Cerebellar nuclear complex (tissue), 1 donor: ENCODE results near the gene ACMSD.
"Not testable (repeated sequence)": the region's sequence is repeated elsewhere in the genome, so short reads cannot be mapped to it uniquely, and the experiment has no call there.

Experiments
- DNase-seq, 2 experiments: peaks; one replicate each; lab custom pipeline; 2025; lab: John Stamatoyannopoulos, UW

ACMSD gene

DNA sequence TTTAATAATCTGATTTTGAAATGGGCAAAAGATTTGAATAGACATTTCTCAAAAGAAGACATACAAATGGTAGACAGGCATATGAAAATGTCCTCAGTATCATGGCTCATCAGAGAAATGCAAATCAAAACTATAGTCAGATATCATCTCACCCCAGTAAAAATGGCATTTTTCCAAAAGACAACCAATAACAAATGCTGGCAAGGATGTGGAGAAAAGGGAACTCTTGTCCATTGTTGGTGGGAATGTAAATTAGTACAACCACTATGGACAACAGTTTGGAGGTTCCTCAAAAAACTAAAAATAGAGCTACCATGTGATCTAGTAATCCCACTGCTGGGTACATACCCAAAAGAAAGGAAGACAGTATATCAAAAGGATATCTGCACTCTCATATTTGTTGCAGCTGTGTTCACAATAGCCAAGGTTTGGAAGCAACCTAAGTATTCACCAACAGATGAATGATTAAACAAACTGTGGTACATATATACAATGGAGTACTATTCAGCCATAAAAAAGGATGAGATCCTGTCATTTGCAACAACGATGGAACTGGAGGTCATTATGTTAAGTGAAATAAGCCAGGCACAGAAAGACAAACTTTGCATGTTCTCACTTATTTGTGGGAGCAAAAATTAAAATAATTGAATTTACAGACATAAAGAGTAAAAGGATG is 69.2 kb downstream of the ACMSD start:
- not testable (repeated sequence) for DNase-seq

- DNase-seq: no peak
These were observed 72.5 kb downstream of the ACMSD start for GRCh38 chr2:134910763-134911399.

GRCh38 chr2:134911400-134911785 is 73.0 kb downstream of the ACMSD start:
- no peak for DNase-seq

DNA sequence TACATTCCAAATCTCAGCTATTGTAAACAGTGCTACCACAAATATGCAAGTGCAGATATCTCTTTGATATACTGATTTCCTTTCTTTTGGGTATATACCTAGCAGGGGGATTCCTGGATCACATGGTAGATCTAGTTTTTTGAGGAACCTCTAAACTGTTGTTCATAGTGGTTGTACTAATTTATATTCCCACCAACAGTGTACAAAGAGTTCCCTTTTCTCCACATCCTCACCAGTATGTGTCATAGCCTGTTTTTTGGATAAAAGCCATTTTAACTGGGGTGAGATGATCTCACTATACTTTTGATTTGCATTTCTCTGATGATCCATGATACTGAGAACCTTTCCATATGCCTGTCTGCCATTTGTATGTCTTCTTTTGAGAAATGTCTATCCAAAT is 73.9 kb downstream of the ACMSD start:
- no peak for DNase-seq

GRCh38 chr2:134917360-134917865 is 79.0 kb downstream of the ACMSD start:
- DNase-seq: no peak

GRCh38 chr2:134917888-134918525 is 79.6 kb downstream of the ACMSD start:
- DNase-seq: peak in 1 of 2 experiments; percentile 72

DNA sequence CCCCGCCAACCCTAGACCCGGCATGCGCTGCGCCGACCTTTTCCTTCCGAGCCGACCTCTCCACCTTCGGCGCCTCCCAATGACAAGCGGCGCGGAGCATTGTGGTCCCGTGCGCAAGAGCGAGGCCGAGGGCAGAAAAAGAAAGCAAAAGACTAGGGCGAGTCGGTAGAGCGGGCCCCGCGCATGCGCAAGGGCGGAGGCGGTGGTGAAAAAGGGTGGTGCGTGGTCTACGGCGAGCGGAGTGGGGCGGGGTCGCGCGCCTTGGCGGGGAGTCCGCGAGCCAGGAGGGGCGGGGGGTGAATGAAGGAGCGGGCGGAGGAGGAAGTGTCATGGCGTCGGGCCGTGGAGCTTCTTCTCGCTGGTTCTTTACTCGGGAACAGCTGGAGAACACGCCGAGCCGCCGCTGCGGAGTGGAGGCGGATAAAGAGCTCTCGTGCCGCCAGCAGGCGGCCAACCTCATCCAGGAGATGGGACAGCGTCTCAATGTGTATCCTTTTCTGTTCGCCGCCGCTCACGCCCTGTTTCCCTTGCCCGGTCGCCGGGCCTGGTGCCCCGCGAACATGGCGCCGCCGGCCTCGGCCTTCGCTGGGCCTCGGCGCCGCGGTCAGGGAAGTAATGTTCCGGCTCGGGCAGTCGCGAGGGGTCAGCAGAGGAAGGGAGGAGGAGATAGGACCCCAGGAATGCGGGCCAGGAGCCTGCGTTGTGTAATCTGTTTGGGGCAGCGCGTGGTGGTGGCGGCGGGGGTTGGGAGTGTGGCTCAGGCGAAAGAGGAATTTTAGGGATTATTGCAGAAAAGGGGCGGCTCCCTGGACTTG is 80.3 kb downstream of the ACMSD start, which contains the start of gene CCNT2:
TSS of gene CCNT2 (plus strand) at position 297 of the 815 bp plus-strand sequence. CDS start at position 330, 33 bp downstream.
- DNase-seq: peak; percentile 83 to 92

GRCh38 chr2:134919341-134920210 is 81.2 kb downstream of the ACMSD start:
- DNase-seq: no peak

DNA sequence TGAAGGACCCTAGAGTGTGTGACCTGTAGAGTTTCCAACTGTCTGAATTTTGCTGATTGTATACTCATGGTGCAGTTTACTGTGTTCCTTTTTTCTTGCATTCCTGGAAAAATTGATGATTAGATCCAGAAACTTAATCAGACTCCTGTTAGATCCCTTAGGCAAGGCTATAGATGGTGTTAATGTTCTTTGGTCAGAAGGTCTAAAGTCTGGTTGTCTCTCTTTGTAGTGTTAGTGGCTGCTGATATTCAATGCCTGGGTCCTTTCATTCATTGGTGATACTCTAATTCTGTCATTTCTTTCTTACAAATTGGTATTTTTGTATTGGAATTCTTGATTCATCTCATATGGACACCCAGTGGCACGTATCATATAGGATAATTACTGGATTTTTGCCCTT is 86.5 kb downstream of the ACMSD start:
- DNase-seq: no peak

DNA sequence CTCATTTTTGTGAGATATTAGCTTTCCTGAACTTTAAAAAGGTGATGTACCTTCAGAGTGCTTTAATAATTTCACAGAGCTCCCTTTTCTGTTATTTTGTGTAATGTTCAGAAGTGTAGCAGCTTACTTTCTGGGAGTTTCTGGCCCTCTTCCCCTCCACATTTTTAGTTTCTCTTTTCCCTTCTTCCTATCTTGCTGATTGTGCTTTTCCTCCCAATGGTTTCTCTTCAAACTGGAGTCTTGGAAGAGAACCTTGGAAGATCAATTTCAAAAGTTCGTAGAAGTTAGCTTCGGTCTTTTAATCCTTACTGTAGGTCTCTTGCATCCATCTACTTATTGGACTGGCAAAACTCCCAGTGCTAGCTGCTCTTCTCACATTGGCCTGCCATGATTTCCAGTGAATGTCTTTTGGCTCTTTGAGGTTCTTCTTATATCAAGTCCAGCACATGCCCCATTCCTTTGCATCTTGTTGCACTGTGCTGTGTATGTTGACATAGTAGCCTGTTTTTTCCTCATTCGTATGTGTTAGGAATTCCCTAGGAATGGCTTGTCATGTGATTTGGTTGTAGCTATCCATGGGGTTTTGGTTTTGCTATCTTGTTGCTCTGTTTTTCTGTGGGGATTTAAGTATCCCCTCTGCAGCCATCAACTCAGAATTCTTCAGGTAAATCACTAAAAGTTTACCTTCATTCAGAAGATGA is 88.0 kb downstream of the ACMSD start:
- no peak for DNase-seq

DNA sequence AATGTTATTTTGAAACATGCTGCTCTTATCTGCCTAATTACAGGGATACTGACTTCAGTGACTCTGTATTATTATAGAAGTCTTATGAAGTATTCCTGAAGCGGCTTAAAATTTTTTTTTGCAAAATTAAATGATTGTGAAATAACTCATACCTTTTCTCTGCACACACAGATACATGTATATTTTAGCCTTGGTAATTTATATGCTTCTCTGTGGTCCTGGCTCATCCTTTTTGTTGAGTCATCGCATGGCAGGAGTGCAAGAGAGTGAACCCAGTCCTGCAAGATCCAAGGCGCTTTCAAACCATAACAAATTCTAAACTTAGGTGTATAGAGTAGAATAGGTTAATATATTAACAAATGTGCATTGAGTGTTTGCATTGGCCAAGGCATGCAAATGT is 88.8 kb downstream of the ACMSD start:
- DNase-seq: no peak

DNA sequence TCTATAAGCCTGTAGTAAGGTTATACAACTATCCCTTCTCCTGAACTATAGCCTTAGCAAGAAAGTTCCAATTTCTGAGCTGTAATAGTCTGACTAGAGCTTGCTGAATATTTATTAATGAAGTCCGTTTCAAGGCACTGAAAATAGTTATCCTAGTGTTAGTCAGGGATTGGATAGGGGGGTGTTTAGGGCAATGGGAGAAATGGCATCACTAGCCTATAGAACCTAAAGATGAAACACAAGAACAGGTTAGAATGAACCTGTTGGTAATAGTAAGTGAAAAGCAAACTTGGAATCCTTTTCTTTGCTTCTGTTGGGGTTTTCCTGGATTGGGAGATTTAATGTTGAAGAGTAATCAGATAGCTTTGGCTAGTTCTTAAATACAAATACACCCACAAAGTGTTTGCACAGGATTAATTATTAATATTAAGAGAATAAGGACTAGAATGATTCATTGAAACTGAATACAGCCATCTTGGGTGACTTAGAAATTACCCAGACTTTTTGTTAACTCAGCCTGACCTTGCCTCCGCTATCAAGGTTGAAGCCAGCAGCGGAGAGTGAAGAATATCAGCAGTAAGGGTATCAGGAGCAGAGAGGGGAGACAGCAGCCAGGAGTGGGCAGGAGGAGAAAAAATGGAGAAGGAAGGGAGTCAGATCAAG is 94.6 kb downstream of the ACMSD start:
- DNase-seq: no peak

DNA sequence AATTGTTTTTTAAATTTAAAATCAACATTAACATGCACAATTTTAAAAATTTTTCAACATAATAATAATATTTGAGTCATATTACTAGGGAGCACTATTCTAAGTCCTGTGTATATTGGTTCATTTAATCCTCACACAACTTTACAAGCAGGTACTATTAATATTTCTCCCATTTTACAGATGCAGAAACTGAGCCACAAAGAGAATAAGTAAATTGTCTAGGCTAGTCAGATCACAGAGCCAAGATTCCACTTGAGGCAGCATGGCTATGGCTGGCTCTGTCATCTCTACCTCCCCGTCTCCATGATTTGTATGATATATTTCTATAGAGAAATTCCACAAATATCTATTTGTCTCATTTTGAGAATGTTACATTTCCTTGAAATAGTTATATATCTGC is 95.3 kb downstream of the ACMSD start:
- no peak for DNase-seq

DNA sequence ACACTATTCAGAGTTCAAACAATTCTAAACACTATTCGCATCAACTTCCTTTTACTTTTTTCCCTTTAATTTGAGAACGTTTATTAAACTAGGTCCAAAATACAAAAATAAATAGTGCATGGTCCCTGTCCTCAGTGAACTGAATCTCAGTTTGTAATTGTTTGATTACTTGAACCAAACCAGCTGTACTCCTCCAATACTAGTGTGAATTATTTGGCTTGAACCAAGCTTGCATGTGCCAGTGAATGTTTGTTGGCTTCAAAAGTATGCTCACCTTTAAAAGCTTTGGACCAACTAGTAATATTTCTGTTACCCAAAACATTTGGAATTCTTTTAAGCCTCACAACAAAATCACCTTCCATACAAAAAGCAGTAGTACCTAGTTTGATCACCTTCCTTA is 95.7 kb downstream of the ACMSD start:
- DNase-seq: no peak

- no peak for DNase-seq
These were observed 96.2 kb downstream of the ACMSD start for GRCh38 chr2:134934641-134935040.

GRCh38 chr2:134936691-134937090 is 98.3 kb downstream of the ACMSD start:
- DNase-seq: no peak

DNA sequence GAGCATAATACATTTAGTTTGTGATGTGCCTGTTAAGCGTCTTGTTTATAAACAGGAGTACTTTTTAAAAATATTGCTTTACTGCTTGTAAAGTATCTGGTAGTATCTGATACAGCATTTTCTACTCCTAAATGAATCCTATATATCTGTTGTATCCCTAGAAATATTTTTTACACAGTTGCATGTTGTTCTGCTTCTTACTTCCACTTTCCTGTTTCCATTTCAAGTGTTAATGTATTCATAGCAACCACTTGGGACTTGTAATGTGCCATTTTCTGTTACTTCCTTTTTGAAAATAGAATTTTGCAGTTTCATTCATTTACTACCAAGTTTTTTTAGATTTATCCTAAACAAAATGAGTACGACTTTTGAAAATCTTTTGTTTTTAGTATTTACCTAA is 105.1 kb downstream of the ACMSD start:
- DNase-seq: no peak

GRCh38 chr2:134944975-134945374 is 106.6 kb downstream of the ACMSD start:
- no peak for DNase-seq

DNA sequence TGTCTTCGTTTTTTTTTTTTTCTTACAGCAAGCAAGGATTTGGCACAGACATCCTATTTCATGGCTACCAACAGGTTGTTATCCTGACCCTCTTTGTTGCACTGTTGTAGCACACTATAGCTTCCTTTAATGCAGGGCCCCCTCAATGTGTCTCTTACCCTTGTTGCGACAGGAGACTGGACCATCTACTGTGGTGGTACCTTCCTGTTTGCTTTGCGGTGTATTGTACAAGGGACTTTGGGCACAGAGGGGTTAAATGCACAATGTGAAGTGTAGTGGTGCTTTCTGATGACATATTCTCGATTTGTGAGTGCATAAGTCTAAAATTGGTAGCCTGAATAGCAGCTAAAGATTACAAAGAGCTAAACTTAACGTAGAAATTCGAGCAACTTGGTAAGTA is 107.7 kb downstream of the ACMSD start:
- no peak for DNase-seq
